Effector memory CD8-positive, alpha-beta T cell (primary cell): ENCODE measurements around the gene DLX4.

Experiments
- ATAC-seq: fragments of 150-1000 bp; cut with Tn5 transposase; replicated peaks from 2 replicates; pipeline ENCODE4 v1.10.0; 2021; ENCODE audit warnings: mild to moderate bottlenecking, moderate library complexity
- DNase-seq, 3 experiments: peaks; one replicate each; pipeline ENCODE4 v3.0.0; 2021
- H3K27ac Mint-ChIP-seq, 2 donors: one replicate each; pipeline ENCODE4 v1.8.0; 2022; ENCODE audit warnings: mild to moderate bottlenecking in 2 of 2, mixed read lengths in 2 of 2, moderate library complexity in 2 of 2
- H3K27me3 Mint-ChIP-seq, 2 donors: one replicate each; pipeline ENCODE4 v1.8.0; 2022; ENCODE audit warnings: mixed read lengths in 2 of 2
- H3K36me3 Mint-ChIP-seq: one replicate; pipeline ENCODE4 v1.8.0; 2022; ENCODE audit warnings: mild to moderate bottlenecking, moderate library complexity, mixed read lengths; ENCODE audit not compliant: insufficient read depth
- H3K4me1 Mint-ChIP-seq, 2 donors: one replicate each; pipeline ENCODE4 v1.8.0; 2022; ENCODE audit warnings: low read depth in 2 of 2, mixed read lengths in 2 of 2
- H3K4me3 Mint-ChIP-seq, 2 donors: one replicate each; pipeline ENCODE4 v1.8.0; 2022; ENCODE audit warnings: mild to moderate bottlenecking in 2 of 2, mixed read lengths in 2 of 2, moderate library complexity in 2 of 2
- H3K9me3 Mint-ChIP-seq, 2 donors: one replicate each; pipeline ENCODE4 v1.8.0; 2022; ENCODE audit warnings: mixed read lengths in 2 of 2
- total RNA-seq, 9 experiments: gene quantifications; one replicate each; lab custom pipeline; 2026; lab: John Stamatoyannopoulos, UW

Gene DLX4, protein sequence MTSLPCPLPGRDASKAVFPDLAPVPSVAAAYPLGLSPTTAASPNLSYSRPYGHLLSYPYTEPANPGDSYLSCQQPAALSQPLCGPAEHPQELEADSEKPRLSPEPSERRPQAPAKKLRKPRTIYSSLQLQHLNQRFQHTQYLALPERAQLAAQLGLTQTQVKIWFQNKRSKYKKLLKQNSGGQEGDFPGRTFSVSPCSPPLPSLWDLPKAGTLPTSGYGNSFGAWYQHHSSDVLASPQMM
- total RNA-seq: 0 to 0.52 (median 0.06) reads per million in 9 experiments

DNA sequence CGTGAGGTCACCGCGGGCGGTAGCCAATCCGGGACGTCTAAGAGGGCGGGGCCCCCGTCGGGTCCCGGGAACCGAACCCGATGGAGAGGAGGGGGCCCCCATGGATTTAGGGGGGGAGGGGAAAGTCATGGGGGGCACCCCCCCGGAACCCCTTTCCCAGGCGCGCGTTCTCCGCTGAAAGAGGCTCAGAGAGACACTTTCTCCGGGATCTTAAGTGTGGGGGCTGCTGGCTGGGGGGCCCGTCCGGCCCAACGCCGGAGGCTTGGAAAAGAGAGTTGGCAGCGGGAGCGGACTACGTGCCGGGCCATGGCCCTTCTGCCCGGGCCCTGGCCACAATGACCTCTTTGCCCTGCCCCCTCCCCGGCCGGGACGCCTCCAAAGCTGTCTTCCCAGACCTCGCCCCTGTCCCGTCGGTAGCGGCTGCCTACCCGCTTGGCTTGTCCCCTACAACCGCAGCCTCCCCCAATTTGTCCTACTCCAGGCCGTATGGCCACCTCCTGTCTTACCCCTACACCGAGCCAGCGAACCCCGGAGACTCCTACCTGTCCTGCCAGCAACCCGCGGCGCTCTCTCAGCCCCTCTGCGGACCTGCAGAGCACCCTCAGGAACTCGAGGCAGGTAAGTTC lies at the start of gene DLX4:
Gene DLX4, plus strand, starts transcription at position 57 of the 626 bp plus-strand sequence. Its CDS starts 279 bp downstream, at position 336.
- Mint-ChIP-seq H3K36me3 (peaks cover 4% of the 10 kb centered on the region), H3K27ac (peak within 1 kb of the TSS; percentile 46 to 62), H3K9me3 (no peaks in the 10 kb centered on the region), H3K4me3 (peak within 1 kb of the TSS; percentile 85 to 90), H3K27me3 (peaks cover 77 to 91% of the 10 kb centered on the region in 2 donors), H3K4me1 (peaks cover 45 to 47% of the 10 kb centered on the region in 2 donors)
- ATAC-seq (no peak), DNase-seq (no peak)

DNA sequence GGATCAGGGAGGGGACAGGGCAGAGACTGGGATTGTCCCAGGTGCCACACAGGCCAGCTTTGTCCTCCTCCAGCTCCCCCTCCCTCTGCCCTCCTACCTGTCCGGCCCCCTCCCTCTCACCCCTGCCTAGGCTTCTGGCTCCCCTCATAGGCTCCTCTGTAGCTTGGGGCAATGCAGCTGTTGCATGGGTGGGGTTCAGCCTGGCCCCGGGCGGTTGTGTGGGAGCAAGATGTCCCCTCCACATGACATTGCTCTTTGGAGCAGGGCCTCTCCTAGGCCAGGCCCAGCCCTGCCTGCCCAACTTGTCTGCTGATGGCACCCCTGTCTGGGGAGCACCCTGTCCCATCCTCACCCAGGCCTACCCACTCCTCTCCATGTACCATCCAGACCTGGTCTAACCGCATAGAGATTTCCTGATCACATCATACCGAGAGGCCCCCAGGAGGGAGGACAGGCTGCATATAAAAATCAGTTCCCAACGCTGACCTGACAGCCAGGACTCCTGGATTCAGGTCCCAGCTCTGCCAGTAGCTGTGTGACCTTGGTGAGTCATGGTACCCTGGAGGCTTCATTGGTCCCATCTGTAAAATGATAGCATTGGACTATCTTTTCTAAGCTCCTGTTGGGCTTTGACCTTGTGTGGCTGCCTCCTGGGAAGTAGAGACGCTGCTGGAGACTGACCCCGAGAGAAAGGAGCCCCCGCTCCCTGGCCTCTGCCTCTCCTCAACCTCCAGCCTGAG lies 48.8 kb upstream of the DLX4 start:
- Mint-ChIP-seq H3K4me3 (no peak overlapping the region), H3K4me1 (no peaks in the 10 kb centered on the region), H3K27me3 (peaks cover 54 to 96% of the 10 kb centered on the region in 2 donors), H3K36me3 (no peaks in the 10 kb centered on the region), H3K9me3 (no peaks in the 10 kb centered on the region), H3K27ac (no peak overlapping the region)
- no peak for ATAC-seq
- no peak for DNase-seq

DNA sequence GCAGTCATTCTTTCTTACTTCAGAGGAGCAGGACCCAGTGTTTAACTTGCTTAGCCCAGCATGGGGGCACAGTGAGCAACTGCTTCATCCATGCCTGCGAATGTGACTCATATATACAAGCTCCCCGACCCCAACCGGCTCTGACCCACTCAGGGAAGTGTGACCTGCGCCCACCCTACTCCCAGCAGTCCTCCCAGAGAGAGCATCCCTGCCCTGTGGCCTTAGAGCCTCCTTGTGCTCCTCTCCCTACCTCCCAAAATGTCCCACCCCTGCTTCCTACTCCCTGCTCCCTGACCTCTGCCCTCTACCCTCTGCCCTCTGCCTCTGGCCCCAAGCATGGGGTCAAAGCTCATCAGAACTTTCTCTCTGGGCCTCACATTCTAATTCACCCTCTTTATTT lies 46.9 kb upstream of the DLX4 start:
- no peak overlapping the region for H3K27ac Mint-ChIP-seq
- H3K4me1 Mint-ChIP-seq: no peaks in the 10 kb centered on the region
- no peaks in the 10 kb centered on the region for H3K36me3 Mint-ChIP-seq
- DNase-seq (no peak), ATAC-seq (no peak)
- peaks cover 52 to 96% of the 10 kb centered on the region in 2 donors for H3K27me3 Mint-ChIP-seq
- no peaks in the 10 kb centered on the region for H3K9me3 Mint-ChIP-seq
- no peak overlapping the region for H3K4me3 Mint-ChIP-seq

DNA sequence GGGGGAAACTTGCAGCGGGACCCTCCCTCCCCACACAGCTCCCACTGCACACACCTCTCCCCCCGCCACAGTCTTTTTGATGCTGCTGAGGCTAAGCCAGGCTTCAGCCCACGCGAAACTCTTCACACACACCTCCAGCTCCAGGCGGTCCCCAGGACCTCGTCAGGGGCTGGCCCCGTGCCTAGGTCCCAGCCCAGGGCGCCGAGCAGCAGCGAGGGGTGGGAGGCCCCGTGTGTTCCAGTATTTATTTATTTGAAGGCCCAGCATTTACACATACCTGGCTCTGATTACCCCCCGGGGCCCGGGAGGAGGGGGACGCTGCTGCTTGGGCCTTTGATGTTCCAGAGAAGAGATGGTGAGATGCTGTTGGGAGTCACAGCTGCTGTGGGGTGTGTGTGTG lies 44.9 kb upstream of the DLX4 start:
- no peaks in the 10 kb centered on the region for H3K4me1 Mint-ChIP-seq
- no peak overlapping the region for H3K27ac Mint-ChIP-seq
- H3K27me3 Mint-ChIP-seq: peaks cover 53 to 100% of the 10 kb centered on the region in 2 donors
- no peak for DNase-seq
- H3K4me3 Mint-ChIP-seq: no peak overlapping the region
- no peaks in the 10 kb centered on the region for H3K36me3 Mint-ChIP-seq
- no peaks in the 10 kb centered on the region for H3K9me3 Mint-ChIP-seq
- ATAC-seq: no peak

DNA sequence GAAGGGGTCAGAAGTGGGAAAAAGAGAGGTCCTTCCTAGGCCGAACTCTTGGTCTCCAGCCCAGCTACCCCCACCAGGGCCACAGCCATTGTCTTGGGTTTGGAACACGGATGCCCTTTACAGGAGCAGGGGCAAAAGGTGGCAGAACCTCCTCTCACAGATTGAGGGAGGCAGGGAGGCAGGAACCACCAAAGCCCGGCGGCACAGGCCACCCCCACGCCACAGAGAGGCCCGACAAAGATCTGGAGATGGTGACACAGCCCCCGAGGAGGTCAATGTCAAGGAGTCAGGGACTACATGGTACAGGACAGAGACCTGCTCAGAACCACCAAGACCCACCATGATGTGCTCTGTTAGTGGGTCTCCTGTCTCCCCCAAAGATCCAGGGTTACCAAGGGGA lies 44.4 kb upstream of the DLX4 start:
- no peak for ATAC-seq
- Mint-ChIP-seq H3K36me3 (no peaks in the 10 kb centered on the region), H3K27me3 (peaks cover 53 to 100% of the 10 kb centered on the region in 2 donors), H3K9me3 (no peaks in the 10 kb centered on the region), H3K4me1 (no peaks in the 10 kb centered on the region), H3K27ac (no peak overlapping the region), H3K4me3 (no peak overlapping the region)
- DNase-seq: no peak

DNA sequence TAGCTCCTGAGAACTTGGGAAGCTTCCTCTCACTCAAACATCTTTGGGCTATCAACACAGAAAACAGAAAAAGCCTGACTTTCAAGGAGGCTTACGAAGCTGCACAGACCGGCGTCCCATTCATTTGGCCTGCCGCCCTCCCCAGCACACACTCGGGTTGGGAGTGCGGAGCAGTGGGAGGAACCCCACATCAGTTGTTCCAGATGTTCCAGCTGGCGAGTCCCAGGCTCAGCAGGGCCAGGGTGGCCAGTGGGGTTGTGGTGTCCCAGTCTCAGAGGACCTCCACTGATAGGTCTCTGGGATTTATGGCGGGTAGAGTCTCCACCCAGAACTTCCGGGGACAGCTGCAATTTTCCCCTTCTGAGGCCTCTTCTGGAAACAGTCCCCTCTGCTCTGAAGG lies 43.1 kb upstream of the DLX4 start:
- Mint-ChIP-seq H3K27ac (no peak overlapping the region), H3K36me3 (no peaks in the 10 kb centered on the region), H3K27me3 (peaks cover 64 to 100% of the 10 kb centered on the region in 2 donors), H3K9me3 (no peaks in the 10 kb centered on the region), H3K4me1 (no peaks in the 10 kb centered on the region), H3K4me3 (no peak overlapping the region)
- ATAC-seq (no peak), DNase-seq (no peak)

DNA sequence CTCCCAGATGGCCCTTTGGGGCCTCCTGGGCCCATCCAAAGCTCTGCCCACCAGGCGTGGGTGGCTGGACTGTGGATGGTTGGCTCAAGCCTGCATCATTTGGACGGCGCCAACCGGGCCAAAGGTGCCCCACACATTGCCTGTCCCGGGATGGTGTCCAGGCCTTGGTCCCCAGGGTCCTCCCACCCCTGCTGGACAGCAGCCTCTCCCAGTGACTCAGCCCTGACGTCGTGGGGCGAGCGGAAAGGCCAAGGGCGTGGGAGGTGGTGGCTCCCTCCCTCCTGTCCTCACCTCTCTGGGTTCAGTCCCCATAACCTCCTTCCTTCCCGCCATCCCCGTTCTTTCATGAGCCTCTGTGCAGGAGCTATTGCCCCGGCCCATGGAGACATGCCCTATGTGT lies 42.1 kb upstream of the DLX4 start:
- H3K9me3 Mint-ChIP-seq: no peaks in the 10 kb centered on the region
- H3K27me3 Mint-ChIP-seq: peaks cover 70 to 100% of the 10 kb centered on the region in 2 donors
- H3K36me3 Mint-ChIP-seq: no peaks in the 10 kb centered on the region
- H3K27ac Mint-ChIP-seq: no peak overlapping the region
- DNase-seq: no peak
- no peaks in the 10 kb centered on the region for H3K4me1 Mint-ChIP-seq
- no peak for ATAC-seq
- no peak overlapping the region for H3K4me3 Mint-ChIP-seq

DNA sequence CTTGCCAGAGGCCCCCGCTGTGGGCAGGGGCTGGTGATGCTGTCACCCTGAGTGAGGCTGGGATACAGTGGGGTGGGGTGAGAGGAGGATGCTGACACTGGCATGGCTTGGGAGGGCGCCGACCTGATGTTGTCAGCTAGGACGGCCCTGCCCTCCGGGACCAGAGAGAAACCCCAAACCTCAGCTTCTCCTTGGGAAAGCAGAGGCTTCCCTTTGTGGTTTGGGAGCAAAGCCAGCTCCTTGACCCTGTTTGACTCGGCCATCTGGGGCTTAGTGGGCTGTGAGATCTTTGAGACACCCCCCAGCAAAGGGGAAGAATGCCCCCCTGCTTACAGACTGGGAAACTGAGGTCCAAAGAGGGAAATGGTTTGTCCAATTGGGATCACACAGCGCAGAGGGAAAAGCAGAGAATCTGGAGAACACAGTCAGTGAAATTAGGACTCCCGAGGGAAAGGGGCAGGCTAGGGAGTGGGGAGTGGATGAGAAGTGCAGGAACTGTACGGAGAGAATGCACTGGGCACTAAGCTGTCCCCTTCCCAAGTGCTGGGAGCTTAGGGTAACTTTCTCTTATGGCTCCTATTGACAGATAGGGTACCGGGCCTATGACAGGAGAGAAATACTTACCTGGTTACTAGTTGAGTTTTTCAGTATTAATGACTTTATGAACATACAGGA lies 40.7 kb upstream of the DLX4 start:
- Mint-ChIP-seq H3K27ac (no peak overlapping the region), H3K4me3 (no peak overlapping the region), H3K9me3 (no peaks in the 10 kb centered on the region), H3K27me3 (peaks cover 61 to 93% of the 10 kb centered on the region in 2 donors), H3K4me1 (no peaks in the 10 kb centered on the region), H3K36me3 (no peaks in the 10 kb centered on the region)
- ATAC-seq (no peak), DNase-seq (no peak)

DNA sequence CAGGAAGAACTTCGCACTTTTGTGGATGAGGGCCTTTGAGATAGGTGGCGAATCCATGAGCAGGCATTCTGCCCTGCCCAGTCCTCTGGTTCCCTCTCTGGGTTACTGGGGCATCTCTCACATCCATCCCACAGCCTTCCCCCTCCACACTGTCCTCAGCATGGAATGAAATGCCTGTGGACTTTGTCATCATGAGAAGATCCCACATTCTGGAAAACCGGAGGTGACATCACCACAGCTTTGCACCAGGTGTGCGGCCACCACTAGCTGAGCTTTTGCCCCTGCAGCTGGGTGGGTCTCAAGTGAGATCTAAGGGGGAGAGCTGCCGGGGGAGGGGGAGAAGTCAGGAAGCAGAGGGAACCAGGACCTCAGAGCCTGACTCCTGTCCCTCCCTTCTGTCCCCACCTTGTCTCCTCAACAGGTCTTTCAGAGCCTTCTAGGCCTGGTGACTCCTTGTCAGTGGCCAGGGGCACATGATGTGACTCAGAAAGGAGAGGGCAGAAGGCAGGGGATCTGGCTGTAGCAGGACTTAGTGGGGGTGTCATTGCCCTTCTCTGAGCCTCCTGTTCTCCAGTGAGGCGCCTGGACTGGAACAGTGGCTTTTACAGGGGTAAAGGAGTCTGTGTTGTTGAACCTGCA lies 40.0 kb upstream of the DLX4 start:
- no peaks in the 10 kb centered on the region for H3K4me1 Mint-ChIP-seq
- H3K9me3 Mint-ChIP-seq: no peaks in the 10 kb centered on the region
- peaks cover 60 to 93% of the 10 kb centered on the region in 2 donors for H3K27me3 Mint-ChIP-seq
- ATAC-seq (no peak), DNase-seq (no peak)
- H3K27ac Mint-ChIP-seq: no peak overlapping the region
- no peak overlapping the region for H3K4me3 Mint-ChIP-seq
- H3K36me3 Mint-ChIP-seq: no peaks in the 10 kb centered on the region

DNA sequence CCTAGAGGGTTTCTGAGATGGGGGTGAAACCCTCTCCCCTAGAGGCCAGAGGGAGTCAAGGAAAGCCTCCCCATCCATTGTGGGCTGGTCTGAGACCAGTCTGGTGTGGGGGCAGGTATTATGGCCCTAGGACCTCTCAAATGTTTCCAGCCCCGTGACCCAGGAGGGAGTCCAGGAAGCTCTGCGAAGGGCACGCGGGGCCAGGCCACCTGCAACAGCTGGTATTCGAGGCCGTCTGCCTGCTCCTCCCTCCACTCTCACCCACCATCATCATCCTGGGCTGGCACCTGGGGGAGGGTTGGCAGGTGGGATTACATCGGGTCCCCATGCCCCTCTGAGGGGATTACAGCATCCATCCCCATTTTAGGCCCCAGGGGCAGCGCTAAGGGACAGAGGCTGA lies 38.1 kb upstream of the DLX4 start:
- no peaks in the 10 kb centered on the region for H3K9me3 Mint-ChIP-seq
- no peak for DNase-seq
- no peak overlapping the region for H3K27ac Mint-ChIP-seq
- no peak overlapping the region for H3K4me3 Mint-ChIP-seq
- ATAC-seq: no peak
- no peaks in the 10 kb centered on the region for H3K36me3 Mint-ChIP-seq
- H3K27me3 Mint-ChIP-seq: peaks cover 56 to 93% of the 10 kb centered on the region in 2 donors
- no peaks in the 10 kb centered on the region for H3K4me1 Mint-ChIP-seq

DNA sequence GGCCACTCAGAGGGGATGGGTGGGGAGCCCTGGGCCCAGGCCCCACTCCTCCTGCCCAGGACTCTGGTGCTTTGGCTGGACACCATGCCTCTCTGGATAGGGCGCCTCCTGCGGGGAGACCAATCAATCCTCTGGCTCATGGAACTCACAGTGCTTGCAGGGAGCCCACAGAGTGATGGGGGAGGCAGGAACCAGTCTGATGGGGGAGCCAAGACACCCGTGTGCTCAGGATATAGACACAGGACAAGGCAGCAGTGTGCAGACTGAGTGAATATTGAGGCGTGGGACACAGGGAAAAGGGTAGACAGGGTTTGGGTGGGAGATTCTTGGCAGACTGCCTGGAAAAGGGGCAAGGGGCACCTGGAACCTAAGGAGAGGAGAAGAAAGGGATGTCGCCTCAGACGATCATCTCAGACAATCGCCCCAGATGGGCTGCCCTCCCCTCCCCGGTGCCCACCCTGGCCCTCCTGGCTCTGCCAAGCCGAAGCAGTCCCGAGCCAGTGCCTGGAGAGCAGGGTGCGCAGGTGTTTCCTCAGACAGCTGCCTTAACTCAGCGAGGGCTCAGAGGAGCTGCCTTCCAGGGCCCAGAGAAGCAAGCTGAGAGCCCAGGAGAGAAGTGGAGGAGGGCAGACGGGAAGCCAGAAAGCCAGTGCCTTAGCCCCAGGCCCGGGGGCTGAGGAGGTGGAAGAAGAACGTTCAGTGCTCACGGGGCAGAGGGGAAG lies 37.4 kb upstream of the DLX4 start:
- Mint-ChIP-seq H3K27ac (peak overlapping the region in 1 of 2 donors; percentile 32), H3K27me3 (peaks cover 57 to 93% of the 10 kb centered on the region in 2 donors), H3K4me1 (no peaks in the 10 kb centered on the region), H3K4me3 (no peak overlapping the region), H3K9me3 (no peaks in the 10 kb centered on the region), H3K36me3 (no peaks in the 10 kb centered on the region)
- ATAC-seq (no peak), DNase-seq (no peak)

DNA sequence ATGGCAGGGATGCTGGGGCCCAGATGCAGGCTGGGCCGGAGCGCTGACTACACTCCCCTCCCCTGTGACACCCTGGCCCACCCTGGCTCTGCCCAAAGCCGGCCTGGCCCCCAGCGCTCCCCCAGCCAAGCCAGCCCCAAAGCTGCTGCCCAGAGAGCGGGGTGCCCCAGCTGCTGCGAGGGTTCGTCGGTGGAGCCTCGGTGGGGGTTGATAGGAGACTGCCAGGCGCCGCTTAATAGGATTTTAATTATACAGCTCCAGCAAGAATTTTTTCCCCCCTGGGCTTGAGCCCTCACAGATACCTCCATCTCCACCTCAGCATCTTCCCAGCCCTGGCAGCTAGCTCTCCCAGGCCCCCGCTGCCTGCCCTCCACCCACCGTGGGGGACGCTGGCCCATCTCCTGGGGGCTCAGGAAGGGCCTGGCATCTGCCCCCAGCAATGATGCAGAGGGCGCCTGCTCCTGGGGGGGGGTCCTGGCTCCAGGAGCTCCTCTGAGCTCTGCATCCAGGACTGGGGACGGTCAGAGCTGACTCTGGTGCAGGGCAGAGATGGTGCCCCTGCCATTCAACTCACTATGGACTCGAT lies 36.8 kb upstream of the DLX4 start:
- Mint-ChIP-seq H3K27ac (no peak overlapping the region), H3K4me3 (no peak overlapping the region)
- no peak for ATAC-seq

More for the DNA sequence above, 36.8 kb upstream of the DLX4 start:
- peaks cover 51 to 90% of the 10 kb centered on the region in 2 donors for H3K27me3 Mint-ChIP-seq
- no peaks in the 10 kb centered on the region for H3K36me3 Mint-ChIP-seq
- H3K9me3 Mint-ChIP-seq: no peaks in the 10 kb centered on the region
- H3K4me1 Mint-ChIP-seq: no peaks in the 10 kb centered on the region
- no peak for DNase-seq
